T1000 (cell line): ENCODE data around the gene UEVLD.

ENCODE experiments used
- DNase-seq: peaks from one replicate; lab custom pipeline; 2025; ENCODE audit warnings: mixed read lengths; lab: John Stamatoyannopoulos, UW

UEVLD gene

DNA sequence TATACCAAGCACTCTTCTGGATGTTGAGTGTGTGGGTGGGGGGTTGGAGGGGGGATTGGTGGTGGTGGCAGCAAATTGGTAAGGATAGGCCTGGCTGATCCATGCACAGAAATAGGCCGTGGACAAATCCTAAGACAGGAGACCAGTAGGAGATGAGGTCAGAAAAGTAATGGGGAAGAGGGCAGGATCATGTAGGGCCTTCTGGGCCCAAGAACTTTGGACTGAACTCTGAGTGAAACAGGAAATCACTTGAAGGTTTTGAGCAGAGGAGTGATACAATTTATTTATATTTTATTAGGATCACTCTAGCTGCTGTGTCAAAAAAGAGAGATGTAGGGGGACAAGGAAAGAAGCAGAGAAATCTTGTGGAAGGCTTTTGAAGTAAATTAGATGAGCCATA lies 90.5 kb downstream of the UEVLD start:
- DNase-seq = no peak

- no peak for DNase-seq
Observed at GRCh38 chr11:18495703-18496102, 92.8 kb downstream of the UEVLD start.

DNA sequence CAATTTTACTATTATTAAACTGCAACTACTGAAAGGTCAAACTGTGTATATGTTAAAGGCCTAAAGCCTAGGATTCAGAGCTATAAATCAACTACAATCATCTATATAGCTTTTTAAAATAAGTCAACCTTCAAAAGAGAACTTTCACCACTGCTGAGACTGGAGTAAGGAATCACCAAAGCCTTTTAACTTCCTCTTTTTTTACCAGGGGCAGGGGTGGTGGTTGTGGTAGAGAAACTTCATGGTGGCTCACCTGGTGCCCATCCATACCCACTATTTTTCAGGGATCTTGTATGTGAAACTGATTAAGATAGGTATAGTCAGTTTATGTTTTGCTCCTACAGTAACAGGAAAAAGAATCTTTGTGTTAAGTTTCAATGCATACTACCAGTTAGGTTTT lies 93.3 kb downstream of the UEVLD start:
- no peak for DNase-seq

DNA sequence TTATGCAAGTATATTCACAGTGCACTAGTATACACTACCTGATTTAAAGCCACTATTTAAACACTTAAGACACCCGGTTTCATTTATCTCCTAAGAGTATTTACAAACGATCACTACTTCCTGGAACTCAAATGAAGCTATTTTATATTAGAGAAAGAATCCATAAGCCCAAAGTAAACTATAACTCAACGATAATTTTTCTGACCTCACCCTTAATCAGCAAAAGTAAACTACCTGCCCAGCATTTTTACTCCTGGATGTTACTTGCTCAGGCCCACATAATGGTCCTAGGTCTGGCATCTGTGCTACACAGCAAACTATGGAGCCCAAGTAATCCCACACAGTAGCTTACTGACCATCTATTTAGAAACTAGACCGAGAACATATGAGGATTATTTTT lies 95.2 kb downstream of the UEVLD start:
- no peak for DNase-seq

DNA sequence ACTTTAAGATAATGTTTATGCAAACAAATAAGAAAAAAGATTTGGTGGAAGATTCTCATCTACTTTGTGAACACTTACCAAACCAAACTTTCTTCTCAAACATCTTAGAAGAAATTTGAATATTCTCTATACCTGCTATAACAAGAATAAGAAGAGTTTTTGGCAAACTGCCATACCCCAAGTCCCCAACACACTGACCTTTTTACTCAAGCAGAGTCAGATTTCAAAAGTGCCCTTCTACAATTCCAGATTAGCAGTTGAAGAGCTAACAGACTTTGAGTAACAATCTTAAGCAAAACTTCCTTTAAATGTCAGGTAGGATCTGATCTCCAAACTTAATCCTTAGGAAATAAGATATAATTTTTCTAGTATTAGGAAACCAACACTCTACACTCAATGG lies 95.6 kb downstream of the UEVLD start:
- no peak for DNase-seq

GRCh38 chr11:18491924-18492323 lies 96.6 kb downstream of the UEVLD start:
- DNase-seq = no peak

GRCh38 chr11:18490736-18491485 lies 97.6 kb downstream of the UEVLD start:
- no peak for DNase-seq

GRCh38 chr11:18490319-18490718 lies 98.2 kb downstream of the UEVLD start:
- DNase-seq = no peak

DNA sequence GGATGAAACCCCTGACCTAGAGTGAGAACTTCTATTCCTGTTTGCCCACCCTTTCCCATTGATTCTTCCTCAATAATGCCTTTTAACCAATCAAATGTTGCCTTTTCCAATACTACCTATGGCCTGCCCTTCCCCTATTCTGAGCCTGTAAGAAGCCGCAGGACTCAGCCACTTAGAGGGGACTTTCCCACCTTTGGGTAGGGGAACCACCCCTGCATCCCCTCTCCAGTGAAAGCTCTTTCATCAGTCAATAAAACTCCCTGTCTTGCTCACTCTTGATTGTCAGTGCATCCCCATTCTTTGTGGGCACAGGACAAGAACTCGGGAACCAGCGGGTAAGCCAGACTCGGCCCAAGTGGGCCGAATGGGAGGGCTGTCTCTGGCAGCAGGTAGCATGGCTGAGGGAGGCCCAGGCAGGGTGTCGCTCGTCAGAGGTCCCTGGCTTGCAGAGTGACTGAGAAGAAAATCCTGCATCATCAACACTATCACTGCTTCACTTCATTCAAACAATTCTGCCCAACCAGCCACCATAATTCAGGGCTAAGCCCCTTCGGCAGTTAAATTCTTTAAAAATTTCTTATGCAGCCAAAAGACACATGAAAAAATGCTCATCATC lies 102.5 kb downstream of the UEVLD start:
- DNase-seq = no peak
